Activated gamma-delta T cell treated with Interleukin-2 at 50 U/mL for 16 hours (primary cell): Measurements from ENCODE around the gene TMEM250.

Source experiments
- DNase-seq: peaks from one replicate; pipeline ENCODE4 v3.0.0-alpha.2; 2020

Gene TMEM250

GRCh38 chr9:136147038-136147889 lies 28.6 kb upstream of the TMEM250 start:
- no peak for DNase-seq

GRCh38 chr9:136146126-136147037 lies 27.7 kb upstream of the TMEM250 start:
- DNase-seq = no peak

GRCh38 chr9:136145580-136145979 lies 26.9 kb upstream of the TMEM250 start:
- DNase-seq = no peak

- no peak for DNase-seq
These were observed 25.8 kb upstream of the TMEM250 start for GRCh38 chr9:136144450-136144849.

- no peak for DNase-seq
These were observed 24.7 kb upstream of the TMEM250 start for GRCh38 chr9:136143215-136144001.

- DNase-seq = no peak
These were observed 24.2 kb upstream of the TMEM250 start for GRCh38 chr9:136142859-136143214.

- no peak for DNase-seq
These were observed 23.7 kb upstream of the TMEM250 start for GRCh38 chr9:136142414-136142796.

- no peak for DNase-seq
These were observed 23.2 kb upstream of the TMEM250 start for GRCh38 chr9:136141682-136142413.

GRCh38 chr9:136140966-136141365 lies 22.3 kb upstream of the TMEM250 start:
- DNase-seq = no peak

- DNase-seq = no peak
These were observed 21.4 kb upstream of the TMEM250 start for GRCh38 chr9:136140046-136140445.

- peak; percentile 38 for DNase-seq
These were observed 19.9 kb upstream of the TMEM250 start for GRCh38 chr9:136138566-136138965.

- no peak for DNase-seq
These were observed 18.9 kb upstream of the TMEM250 start for GRCh38 chr9:136137321-136138265.

GRCh38 chr9:136136127-136136925 lies 17.7 kb upstream of the TMEM250 start:
- no peak for DNase-seq

- no peak for DNase-seq
These were observed 16.9 kb upstream of the TMEM250 start for GRCh38 chr9:136135326-136136126.

GRCh38 chr9:136133959-136134484 lies 15.3 kb upstream of the TMEM250 start:
- DNase-seq = no peak

- no peak for DNase-seq
These were observed 14.7 kb upstream of the TMEM250 start for GRCh38 chr9:136133191-136133958.

- no peak for DNase-seq
These were observed 13.9 kb upstream of the TMEM250 start for GRCh38 chr9:136132512-136133050.
